OCI-LY3 (cell line): ENCODE data around the gene PTPRM.

ENCODE experiments used
- H2AFZ ChIP-seq: fragments of 200-600, 300-600 bp; shearing (Covaris generic); 2 replicates; pipeline ENCODE4 v1.6.0; 2014; ENCODE audit warnings: antibody characterized with exemption, low read depth, low read length
- H3K27ac ChIP-seq: fragments of 200-600, 300-600 bp; sonication (generic); 2 replicates; pipeline ENCODE4 v1.5.1; 2014; ENCODE audit warnings: mild to moderate bottlenecking, low read length, moderate library complexity, mixed read lengths
- H3K27me3 ChIP-seq: fragments of 200-600, 300-600 bp; sonication (generic); 2 replicates; pipeline ENCODE4 v1.6.1; 2014; ENCODE audit warnings: low read depth, low read length, mixed read lengths
- H3K36me3 ChIP-seq: fragments of 200-600, 300-600 bp; sonication (generic); replicated peaks from 2 replicates; pipeline ENCODE3; 2014; ENCODE audit warnings: low read depth, low read length, mixed read lengths
- H3K4me1 ChIP-seq: fragments of 300-600, 200-600 bp; sonication (generic); 2 replicates; pipeline ENCODE4 v1.6.1; 2014; ENCODE audit warnings: low read length, mixed read lengths
- H3K4me2 ChIP-seq: fragments of 200-600, 300-600 bp; sonication (generic); 2 replicates; pipeline ENCODE4 v1.6.1; 2014; ENCODE audit warnings: low read length, mixed read lengths
- H3K4me3 ChIP-seq: fragments of 300-600, 200-600 bp; sonication (generic); 2 replicates; pipeline ENCODE4 v1.5.1; 2014; ENCODE audit warnings: antibody characterized with exemption, mild to moderate bottlenecking, low read length, moderate library complexity
- H3K79me2 ChIP-seq: fragments of 300-600, 200-600 bp; shearing (Covaris generic); 2 replicates; pipeline ENCODE4 v1.6.1; 2014; ENCODE audit warnings: mild to moderate bottlenecking, low read length, mixed read lengths
- H3K9ac ChIP-seq: fragments of 300-600, 200-600 bp; shearing (Covaris generic); 2 replicates; pipeline ENCODE4 v1.6.0; 2014; ENCODE audit warnings: mild to moderate bottlenecking, low read length, moderate library complexity
- H3K9me3 ChIP-seq: fragments of 200-600, 300-600 bp; shearing (Covaris generic); 2 replicates; pipeline ENCODE4 v1.6.1; 2014; ENCODE audit warnings: low read length, mixed read lengths; ENCODE audit not compliant: insufficient read depth
- H4K20me1 ChIP-seq: fragments of 200-600, 300-600 bp; sonication (generic); 2 replicates; pipeline ENCODE4 v1.6.1; 2016; ENCODE audit warnings: low read length, mixed read lengths; ENCODE audit not compliant: insufficient read depth
- CTCF ChIP-seq: fragments of 200-600, 300-600 bp; sonication (generic); IDR thresholded peaks from 2 replicates; pipeline ENCODE4 v1.5.1; 2014; ENCODE audit warnings: antibody characterized with exemption, low read length, low read depth
- EZH2phosphoT487 ChIP-seq: fragments of 200-600 bp; shearing (Covaris generic); IDR thresholded peaks from 2 replicates; pipeline ENCODE4 v1.6.1; 2018; ENCODE audit warnings: antibody characterized with exemption, mixed run types, low read depth

The PTPRM gene

GRCh38 chr18:7722955-7723354 is 155.8 kb downstream of the PTPRM start:
- H2AFZ ChIP-seq, result no peak overlapping the region
- no peaks in the 10 kb centered on the region for H3K79me2 ChIP-seq
- no peak overlapping the region for H3K4me2 ChIP-seq

GRCh38 chr18:7723558-7723957 is 156.4 kb downstream of the PTPRM start:
- Histone ChIP-seq H3K36me3 (no peaks in the 10 kb centered on the region), H3K79me2 (no peaks in the 10 kb centered on the region), H3K4me1 (no peaks in the 10 kb centered on the region), H2AFZ (no peak overlapping the region), H3K4me3 (no peak overlapping the region), H3K9ac (no peak overlapping the region), H3K4me2 (no peak overlapping the region), H3K9me3 (no peaks in the 10 kb centered on the region), H4K20me1 (no peaks in the 10 kb centered on the region), H3K27ac (no peak overlapping the region), H3K27me3 (no peaks in the 10 kb centered on the region)
- TF ChIP-seq EZH2phosphoT487 (no peak), CTCF (no peak)

More at GRCh38 chr18:7722955-7723354, 155.8 kb downstream of the PTPRM start:
- Histone ChIP-seq H3K9ac (no peak overlapping the region), H3K4me1 (no peaks in the 10 kb centered on the region), H3K36me3 (no peaks in the 10 kb centered on the region), H4K20me1 (no peaks in the 10 kb centered on the region), H3K9me3 (no peaks in the 10 kb centered on the region), H3K27ac (no peak overlapping the region), H3K4me3 (no peak overlapping the region), H3K27me3 (no peaks in the 10 kb centered on the region)
- TF ChIP-seq CTCF, result no peak

- Histone ChIP-seq H3K4me2 (no peak overlapping the region), H3K27me3 (no peaks in the 10 kb centered on the region), H2AFZ (no peak overlapping the region), H3K36me3 (no peaks in the 10 kb centered on the region), H3K9ac (no peak overlapping the region), H3K4me3 (no peak overlapping the region), H4K20me1 (no peaks in the 10 kb centered on the region), H3K9me3 (no peaks in the 10 kb centered on the region), H3K4me1 (no peaks in the 10 kb centered on the region), H3K27ac (no peak overlapping the region), H3K79me2 (no peaks in the 10 kb centered on the region)
- TF ChIP-seq CTCF (no peak), EZH2phosphoT487 (no peak)
These were observed 158.4 kb downstream of the PTPRM start for GRCh38 chr18:7725473-7725872.

- no peaks in the 10 kb centered on the region for H3K9me3 ChIP-seq
- no peak overlapping the region for H3K27ac ChIP-seq
- H3K9ac ChIP-seq, result no peak overlapping the region
- no peaks in the 10 kb centered on the region for H3K27me3 ChIP-seq
- H4K20me1 ChIP-seq, result no peaks in the 10 kb centered on the region
- no peak overlapping the region for H3K4me3 ChIP-seq
- no peaks in the 10 kb centered on the region for H3K79me2 ChIP-seq
- H3K4me1 ChIP-seq, result no peaks in the 10 kb centered on the region
- TF ChIP-seq EZH2phosphoT487 (no peak), CTCF (no peak)
- no peak overlapping the region for H3K4me2 ChIP-seq
- H2AFZ ChIP-seq, result no peak overlapping the region
- no peaks in the 10 kb centered on the region for H3K36me3 ChIP-seq
These were observed 158.8 kb downstream of the PTPRM start for GRCh38 chr18:7725897-7726296.
